Measurements from ENCODE around the gene ZDHHC14.

Gene ZDHHC14

GRCh38 chr6:157479464-157480303, 98.7 kb downstream of the ZDHHC14 start:
- TF ChIP-seq CTCF (IDR thresholded peaks at IDR 0.05) (no peak), ZFX (IDR thresholded peaks at IDR 0.05; ENCODE audit: borderline replicate concordance) (no peak)
- no peak overlapping the region for H3K27ac ChIP-seq

- TF ChIP-seq CTCF (IDR thresholded peaks at IDR 0.05) (no peak), ZFX (IDR thresholded peaks at IDR 0.05; ENCODE audit: borderline replicate concordance) (no peak)
- H3K27ac ChIP-seq: no peak overlapping the region
These were observed 100.3 kb downstream of the ZDHHC14 start for GRCh38 chr6:157481189-157481864.

DNA sequence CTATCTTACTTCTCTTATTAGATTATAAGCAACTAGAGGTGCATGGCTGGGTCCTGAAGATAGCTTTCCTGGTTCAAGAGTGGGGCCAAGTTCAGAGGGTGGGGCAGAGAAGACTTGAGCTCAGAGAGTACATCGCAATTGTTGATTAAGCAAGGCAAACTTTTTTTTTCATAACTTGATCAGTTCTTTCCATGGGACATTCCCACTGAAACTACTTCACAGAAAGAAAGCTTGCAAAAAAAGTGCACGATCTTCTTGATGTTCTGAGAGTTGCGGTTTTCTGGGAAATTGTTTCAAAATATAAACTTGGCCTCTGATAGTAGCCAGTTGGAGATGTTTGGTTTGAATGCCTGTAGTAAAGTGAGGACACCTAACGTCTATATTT, 100.9 kb downstream of the ZDHHC14 start:
- TF ChIP-seq ZFX (IDR thresholded peaks at IDR 0.05; ENCODE audit: borderline replicate concordance): no peak
- TF ChIP-seq CTCF (IDR thresholded peaks at IDR 0.05): no peak
- no peak overlapping the region for H3K27ac ChIP-seq

DNA sequence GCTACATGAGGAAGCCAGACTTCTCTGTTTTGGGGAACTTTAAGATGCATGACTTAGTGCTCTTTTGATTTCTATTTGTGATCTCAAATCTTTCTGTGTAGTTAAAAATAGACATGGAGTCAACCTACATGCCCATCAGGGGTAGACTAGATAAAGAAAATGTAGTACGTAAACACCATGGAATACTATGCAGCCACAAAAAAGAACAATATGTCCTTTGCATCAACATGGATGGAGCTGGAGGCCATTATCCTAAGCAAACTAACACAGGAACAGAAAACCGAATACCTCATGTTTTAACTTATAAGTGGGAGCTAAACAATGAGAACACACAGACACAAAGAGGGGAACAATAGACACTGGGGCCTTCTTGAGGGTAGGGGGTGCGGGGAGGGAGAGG, 102.8 kb downstream of the ZDHHC14 start:
- H3K27ac ChIP-seq: no peak overlapping the region
- TF ChIP-seq ZFX (IDR thresholded peaks at IDR 0.05; ENCODE audit: borderline replicate concordance): no peak
- no peak for TF ChIP-seq CTCF (IDR thresholded peaks at IDR 0.05)

DNA sequence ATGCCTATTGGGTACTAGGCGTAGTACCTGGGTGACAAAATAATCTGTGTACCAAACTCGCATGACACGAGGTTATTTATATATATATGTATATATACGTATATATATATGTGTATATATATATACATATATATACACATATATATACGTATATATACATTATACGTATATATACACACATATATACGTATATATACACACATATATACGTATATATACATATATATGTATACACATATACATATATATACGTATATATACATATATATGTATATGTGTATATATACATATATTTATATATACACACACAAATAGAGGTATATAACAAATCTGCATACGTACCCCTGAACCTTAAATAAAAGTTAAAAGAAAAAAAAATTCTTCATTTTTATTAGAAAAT, 103.2 kb downstream of the ZDHHC14 start:
- TF ChIP-seq CTCF (IDR thresholded peaks at IDR 0.05) (no peak), ZFX (IDR thresholded peaks at IDR 0.05; ENCODE audit: borderline replicate concordance) (no peak)
- H3K27ac ChIP-seq: no peak overlapping the region

DNA sequence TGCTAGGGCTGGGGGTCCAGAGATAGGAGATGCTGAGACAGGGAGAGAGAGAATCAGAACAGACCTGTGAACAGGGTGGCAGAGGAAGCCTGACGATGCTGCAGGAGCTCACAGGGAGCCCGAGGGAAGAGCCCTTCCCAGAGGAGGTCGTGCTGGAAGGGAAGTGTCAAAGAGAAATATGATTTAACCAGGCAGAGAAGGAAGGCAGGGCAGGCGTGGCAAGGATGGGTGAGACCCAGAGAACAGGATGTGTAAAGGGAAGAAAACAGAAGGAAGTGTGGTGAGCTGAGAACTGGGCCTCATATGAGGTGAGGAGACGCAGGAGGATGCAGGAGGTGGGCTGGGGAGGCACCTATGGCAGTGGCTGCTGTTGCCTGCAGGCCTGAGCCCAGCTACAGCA, 105.6 kb downstream of the ZDHHC14 start:
- no peak overlapping the region for H3K27ac ChIP-seq
- no peak for TF ChIP-seq ZFX (IDR thresholded peaks at IDR 0.05; ENCODE audit: borderline replicate concordance)
- no peak for TF ChIP-seq CTCF (IDR thresholded peaks at IDR 0.05)

Measured in 22Rv1 (cell line).